GM18517 (cell line): ENCODE measurements around the gene SRC.

Experiments
- ATAC-seq: cut with Tn5 transposase; IDR thresholded peaks from one replicate; pipeline ENCODE4 v1.9.1; 2021; ENCODE audit warnings: mild to moderate bottlenecking, moderate library complexity; ENCODE audit not compliant: unreplicated experiment

Gene SRC

GRCh38 chr20:37445041-37445440 lies 99.1 kb downstream of the SRC start:
- no peak for ATAC-seq

- ATAC-seq: no peak
Measured at GRCh38 chr20:37446286-37447032, 100.5 kb downstream of the SRC start.

GRCh38 chr20:37447688-37448087 lies 101.7 kb downstream of the SRC start:
- ATAC-seq: no peak

- ATAC-seq: no peak
Measured at GRCh38 chr20:37449276-37449675, 103.3 kb downstream of the SRC start.

GRCh38 chr20:37450344-37450743 lies 104.4 kb downstream of the SRC start:
- no peak for ATAC-seq

GRCh38 chr20:37451616-37452015 lies 105.7 kb downstream of the SRC start:
- no peak for ATAC-seq

- no peak for ATAC-seq
Measured at GRCh38 chr20:37452236-37452635, 106.3 kb downstream of the SRC start.

GRCh38 chr20:37453288-37453687 lies 107.3 kb downstream of the SRC start:
- ATAC-seq: no peak

- no peak for ATAC-seq
Measured at GRCh38 chr20:37453836-37454235, 107.9 kb downstream of the SRC start.

- no peak for ATAC-seq
Measured at GRCh38 chr20:37454636-37455385, 108.9 kb downstream of the SRC start.
